ENCODE data around the gene EEF1AKMT1. TPM values are rescaled to one million over a fixed set of nuclear protein-coding genes. Genes with fewer than 3 reads are reported as not detected.

The EEF1AKMT1 gene
- total and polyA plus RNA-seq, 2 experiments from 2014 or later, result 3.2 to 7.6 TPM

DNA sequence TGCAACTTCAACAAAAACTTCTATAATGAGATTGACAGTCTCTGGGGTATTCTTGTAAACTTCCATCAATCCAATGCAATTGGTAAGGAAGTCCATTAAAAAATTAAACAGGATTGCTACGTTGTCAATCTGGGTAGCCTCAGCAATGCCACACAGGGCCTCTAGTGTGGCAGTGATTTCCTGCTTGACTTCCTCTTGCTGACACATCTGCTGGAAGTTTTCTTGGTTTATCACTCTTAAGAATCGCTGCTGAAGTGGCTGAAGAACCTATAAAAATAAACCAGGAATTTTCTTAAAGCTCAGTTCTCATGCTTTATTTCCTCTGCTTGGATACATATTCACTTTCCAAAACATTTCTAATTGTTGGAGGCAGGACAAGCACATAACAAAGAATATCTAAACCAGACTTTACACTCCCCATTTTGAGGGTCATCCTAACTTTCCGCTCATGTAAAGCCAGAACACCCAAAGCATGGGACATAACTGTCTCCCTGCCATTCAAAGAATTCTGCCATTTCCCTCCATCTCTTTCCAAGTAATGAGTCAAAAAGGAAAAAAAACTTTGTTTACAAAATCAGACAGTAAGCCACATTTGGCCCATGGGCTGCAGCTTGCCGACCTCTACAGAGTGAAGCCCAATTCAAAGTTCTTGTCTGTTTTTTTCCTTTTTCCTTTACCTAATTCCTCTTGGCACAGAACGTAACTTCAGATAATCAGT is 23.2 kb upstream of the EEF1AKMT1 start:
- Mint-ChIP-seq H3K9me3 (no peaks in the 10 kb centered on the region), H3K4me3 (no peak overlapping the region), H3K36me3 (ENCODE audit: low read depth) (peaks cover 64% of the 10 kb centered on the region), H3K27ac (no peak overlapping the region), H3K4me1 (no peaks in the 10 kb centered on the region), H3K27me3 (ENCODE audit: insufficient read depth, low read depth, poor library complexity) (peaks cover 9% of the 10 kb centered on the region)
- H3K9me2 ChIP-seq (ENCODE audit: insufficient read depth), result no peaks in the 10 kb centered on the region
- peaks cover 29% of the 10 kb centered on the region for H3K36me3 ChIP-seq (ENCODE audit: insufficient read depth)
- ATAC-seq (no peak), DNase-seq (ENCODE audit: low spot score) (no peak)
- H3K27ac ChIP-seq (ENCODE audit: low read depth), result no peak overlapping the region
- no peaks in the 10 kb centered on the region for H4K20me1 ChIP-seq (replicated peaks; ENCODE audit: insufficient read depth)
- no peaks in the 10 kb centered on the region for H3K4me1 ChIP-seq (ENCODE audit: insufficient read depth)
- H3K4me2 ChIP-seq, result no peak overlapping the region
- no peak overlapping the region for H2AFZ ChIP-seq
- no peak for TF ChIP-seq POLR2AphosphoS5 (IDR thresholded peaks at IDR 0.05; ENCODE audit: low read depth)
- TF ChIP-seq CREB1 (CRISPR knock-in tag; IDR thresholded peaks at IDR 0.05; ENCODE audit: low read depth), result no peak
- TF ChIP-seq ZNF331 (CRISPR knock-in tag; IDR thresholded peaks at IDR 0.05; ENCODE audit: low read depth), result no peak
- TF ChIP-seq EZH2phosphoT487 (IDR thresholded peaks at IDR 0.05; ENCODE audit: unreplicated experiment), result no peak
- TF ChIP-seq, protein P1, sequence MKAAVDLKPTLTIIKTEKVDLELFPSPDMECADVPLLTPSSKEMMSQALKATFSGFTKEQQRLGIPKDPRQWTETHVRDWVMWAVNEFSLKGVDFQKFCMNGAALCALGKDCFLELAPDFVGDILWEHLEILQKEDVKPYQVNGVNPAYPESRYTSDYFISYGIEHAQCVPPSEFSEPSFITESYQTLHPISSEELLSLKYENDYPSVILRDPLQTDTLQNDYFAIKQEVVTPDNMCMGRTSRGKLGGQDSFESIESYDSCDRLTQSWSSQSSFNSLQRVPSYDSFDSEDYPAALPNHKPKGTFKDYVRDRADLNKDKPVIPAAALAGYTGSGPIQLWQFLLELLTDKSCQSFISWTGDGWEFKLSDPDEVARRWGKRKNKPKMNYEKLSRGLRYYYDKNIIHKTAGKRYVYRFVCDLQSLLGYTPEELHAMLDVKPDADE (IDR thresholded peaks at IDR 0.05), result no peak
- TF ChIP-seq, protein P2, sequence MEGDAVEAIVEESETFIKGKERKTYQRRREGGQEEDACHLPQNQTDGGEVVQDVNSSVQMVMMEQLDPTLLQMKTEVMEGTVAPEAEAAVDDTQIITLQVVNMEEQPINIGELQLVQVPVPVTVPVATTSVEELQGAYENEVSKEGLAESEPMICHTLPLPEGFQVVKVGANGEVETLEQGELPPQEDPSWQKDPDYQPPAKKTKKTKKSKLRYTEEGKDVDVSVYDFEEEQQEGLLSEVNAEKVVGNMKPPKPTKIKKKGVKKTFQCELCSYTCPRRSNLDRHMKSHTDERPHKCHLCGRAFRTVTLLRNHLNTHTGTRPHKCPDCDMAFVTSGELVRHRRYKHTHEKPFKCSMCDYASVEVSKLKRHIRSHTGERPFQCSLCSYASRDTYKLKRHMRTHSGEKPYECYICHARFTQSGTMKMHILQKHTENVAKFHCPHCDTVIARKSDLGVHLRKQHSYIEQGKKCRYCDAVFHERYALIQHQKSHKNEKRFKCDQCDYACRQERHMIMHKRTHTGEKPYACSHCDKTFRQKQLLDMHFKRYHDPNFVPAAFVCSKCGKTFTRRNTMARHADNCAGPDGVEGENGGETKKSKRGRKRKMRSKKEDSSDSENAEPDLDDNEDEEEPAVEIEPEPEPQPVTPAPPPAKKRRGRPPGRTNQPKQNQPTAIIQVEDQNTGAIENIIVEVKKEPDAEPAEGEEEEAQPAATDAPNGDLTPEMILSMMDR (conservative IDR thresholded peaks at IDR 0.05; ENCODE audit: low read depth in 2 of 2), result no peak
- TF ChIP-seq, protein P3, sequence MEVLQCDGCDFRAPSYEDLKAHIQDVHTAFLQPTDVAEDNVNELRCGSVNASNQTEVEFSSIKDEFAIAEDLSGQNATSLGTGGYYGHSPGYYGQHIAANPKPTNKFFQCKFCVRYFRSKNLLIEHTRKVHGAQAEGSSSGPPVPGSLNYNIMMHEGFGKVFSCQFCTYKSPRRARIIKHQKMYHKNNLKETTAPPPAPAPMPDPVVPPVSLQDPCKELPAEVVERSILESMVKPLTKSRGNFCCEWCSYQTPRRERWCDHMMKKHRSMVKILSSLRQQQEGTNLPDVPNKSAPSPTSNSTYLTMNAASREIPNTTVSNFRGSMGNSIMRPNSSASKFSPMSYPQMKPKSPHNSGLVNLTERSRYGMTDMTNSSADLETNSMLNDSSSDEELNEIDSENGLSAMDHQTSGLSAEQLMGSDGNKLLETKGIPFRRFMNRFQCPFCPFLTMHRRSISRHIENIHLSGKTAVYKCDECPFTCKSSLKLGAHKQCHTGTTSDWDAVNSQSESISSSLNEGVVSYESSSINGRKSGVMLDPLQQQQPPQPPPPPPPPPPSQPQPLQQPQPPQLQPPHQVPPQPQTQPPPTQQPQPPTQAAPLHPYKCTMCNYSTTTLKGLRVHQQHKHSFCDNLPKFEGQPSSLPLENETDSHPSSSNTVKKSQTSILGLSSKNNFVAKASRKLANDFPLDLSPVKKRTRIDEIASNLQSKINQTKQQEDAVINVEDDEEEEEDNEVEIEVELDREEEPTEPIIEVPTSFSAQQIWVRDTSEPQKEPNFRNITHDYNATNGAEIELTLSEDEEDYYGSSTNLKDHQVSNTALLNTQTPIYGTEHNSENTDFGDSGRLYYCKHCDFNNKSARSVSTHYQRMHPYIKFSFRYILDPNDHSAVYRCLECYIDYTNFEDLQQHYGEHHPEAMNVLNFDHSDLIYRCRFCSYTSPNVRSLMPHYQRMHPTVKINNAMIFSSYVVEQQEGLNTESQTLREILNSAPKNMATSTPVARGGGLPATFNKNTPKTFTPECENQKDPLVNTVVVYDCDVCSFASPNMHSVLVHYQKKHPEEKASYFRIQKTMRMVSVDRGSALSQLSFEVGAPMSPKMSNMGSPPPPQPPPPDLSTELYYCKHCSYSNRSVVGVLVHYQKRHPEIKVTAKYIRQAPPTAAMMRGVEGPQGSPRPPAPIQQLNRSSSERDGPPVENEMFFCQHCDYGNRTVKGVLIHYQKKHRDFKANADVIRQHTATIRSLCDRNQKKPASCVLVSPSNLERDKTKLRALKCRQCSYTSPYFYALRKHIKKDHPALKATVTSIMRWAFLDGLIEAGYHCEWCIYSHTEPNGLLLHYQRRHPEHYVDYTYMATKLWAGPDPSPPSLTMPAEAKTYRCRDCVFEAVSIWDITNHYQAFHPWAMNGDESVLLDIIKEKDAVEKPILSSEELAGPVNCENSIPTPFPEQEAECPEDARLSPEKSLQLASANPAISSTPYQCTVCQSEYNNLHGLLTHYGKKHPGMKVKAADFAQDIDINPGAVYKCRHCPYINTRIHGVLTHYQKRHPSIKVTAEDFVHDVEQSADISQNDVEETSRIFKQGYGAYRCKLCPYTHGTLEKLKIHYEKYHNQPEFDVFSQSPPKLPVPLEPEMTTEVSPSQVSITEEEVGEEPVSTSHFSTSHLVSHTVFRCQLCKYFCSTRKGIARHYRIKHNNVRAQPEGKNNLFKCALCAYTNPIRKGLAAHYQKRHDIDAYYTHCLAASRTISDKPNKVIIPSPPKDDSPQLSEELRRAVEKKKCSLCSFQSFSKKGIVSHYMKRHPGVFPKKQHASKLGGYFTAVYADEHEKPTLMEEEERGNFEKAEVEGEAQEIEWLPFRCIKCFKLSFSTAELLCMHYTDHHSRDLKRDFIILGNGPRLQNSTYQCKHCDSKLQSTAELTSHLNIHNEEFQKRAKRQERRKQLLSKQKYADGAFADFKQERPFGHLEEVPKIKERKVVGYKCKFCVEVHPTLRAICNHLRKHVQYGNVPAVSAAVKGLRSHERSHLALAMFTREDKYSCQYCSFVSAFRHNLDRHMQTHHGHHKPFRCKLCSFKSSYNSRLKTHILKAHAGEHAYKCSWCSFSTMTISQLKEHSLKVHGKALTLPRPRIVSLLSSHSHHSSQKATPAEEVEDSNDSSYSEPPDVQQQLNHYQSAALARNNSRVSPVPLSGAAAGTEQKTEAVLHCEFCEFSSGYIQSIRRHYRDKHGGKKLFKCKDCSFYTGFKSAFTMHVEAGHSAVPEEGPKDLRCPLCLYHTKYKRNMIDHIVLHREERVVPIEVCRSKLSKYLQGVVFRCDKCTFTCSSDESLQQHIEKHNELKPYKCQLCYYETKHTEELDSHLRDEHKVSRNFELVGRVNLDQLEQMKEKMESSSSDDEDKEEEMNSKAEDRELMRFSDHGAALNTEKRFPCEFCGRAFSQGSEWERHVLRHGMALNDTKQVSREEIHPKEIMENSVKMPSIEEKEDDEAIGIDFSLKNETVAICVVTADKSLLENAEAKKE (CRISPR knock-in tag; IDR thresholded peaks at IDR 0.05), result no peak
- TF ChIP-seq, protein P4, sequence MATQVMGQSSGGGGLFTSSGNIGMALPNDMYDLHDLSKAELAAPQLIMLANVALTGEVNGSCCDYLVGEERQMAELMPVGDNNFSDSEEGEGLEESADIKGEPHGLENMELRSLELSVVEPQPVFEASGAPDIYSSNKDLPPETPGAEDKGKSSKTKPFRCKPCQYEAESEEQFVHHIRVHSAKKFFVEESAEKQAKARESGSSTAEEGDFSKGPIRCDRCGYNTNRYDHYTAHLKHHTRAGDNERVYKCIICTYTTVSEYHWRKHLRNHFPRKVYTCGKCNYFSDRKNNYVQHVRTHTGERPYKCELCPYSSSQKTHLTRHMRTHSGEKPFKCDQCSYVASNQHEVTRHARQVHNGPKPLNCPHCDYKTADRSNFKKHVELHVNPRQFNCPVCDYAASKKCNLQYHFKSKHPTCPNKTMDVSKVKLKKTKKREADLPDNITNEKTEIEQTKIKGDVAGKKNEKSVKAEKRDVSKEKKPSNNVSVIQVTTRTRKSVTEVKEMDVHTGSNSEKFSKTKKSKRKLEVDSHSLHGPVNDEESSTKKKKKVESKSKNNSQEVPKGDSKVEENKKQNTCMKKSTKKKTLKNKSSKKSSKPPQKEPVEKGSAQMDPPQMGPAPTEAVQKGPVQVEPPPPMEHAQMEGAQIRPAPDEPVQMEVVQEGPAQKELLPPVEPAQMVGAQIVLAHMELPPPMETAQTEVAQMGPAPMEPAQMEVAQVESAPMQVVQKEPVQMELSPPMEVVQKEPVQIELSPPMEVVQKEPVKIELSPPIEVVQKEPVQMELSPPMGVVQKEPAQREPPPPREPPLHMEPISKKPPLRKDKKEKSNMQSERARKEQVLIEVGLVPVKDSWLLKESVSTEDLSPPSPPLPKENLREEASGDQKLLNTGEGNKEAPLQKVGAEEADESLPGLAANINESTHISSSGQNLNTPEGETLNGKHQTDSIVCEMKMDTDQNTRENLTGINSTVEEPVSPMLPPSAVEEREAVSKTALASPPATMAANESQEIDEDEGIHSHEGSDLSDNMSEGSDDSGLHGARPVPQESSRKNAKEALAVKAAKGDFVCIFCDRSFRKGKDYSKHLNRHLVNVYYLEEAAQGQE (IDR thresholded peaks at IDR 0.05; ENCODE audit: unreplicated experiment), result no peak
- no peak for TF ChIP-seq JUNB (IDR thresholded peaks at IDR 0.05; ENCODE audit: unreplicated experiment)
- TF ChIP-seq NANOG (IDR thresholded peaks at IDR 0.05; ENCODE audit: borderline replicate concordance), result no peak
- TF ChIP-seq ZNF114 (CRISPR knock-in tag; IDR thresholded peaks at IDR 0.05), result no peak
- no peak for TF ChIP-seq EZH2 (IDR thresholded peaks at IDR 0.05; ENCODE audit: low read depth, unreplicated experiment)
- no peak for TF ChIP-seq STAT1 (IDR thresholded peaks at IDR 0.05; ENCODE audit: unreplicated experiment)
- no peaks in the 10 kb centered on the region for H3F3A ChIP-seq (replicated peaks; ENCODE audit: low read depth)
- H3K79me2 ChIP-seq (replicated peaks; ENCODE audit: insufficient read depth), result no peaks in the 10 kb centered on the region
- no peak overlapping the region for H3K4me3 ChIP-seq
- no peaks in the 10 kb centered on the region for H3K27me3 ChIP-seq (ENCODE audit: insufficient read depth)

Measured in GM23338 (cell line).